UCSD-AML1 (cell line): Measurements from ENCODE around the gene MARCO.
"Not testable (repeated sequence)": the region's sequence is repeated elsewhere in the genome, so short reads cannot be mapped to it uniquely, and the experiment has no call there.

ENCODE experiments used
- DNase-seq: peaks from one replicate; lab custom pipeline; 2025; ENCODE audit not compliant: unreplicated experiment; lab: John Stamatoyannopoulos, UW

MARCO gene

DNA sequence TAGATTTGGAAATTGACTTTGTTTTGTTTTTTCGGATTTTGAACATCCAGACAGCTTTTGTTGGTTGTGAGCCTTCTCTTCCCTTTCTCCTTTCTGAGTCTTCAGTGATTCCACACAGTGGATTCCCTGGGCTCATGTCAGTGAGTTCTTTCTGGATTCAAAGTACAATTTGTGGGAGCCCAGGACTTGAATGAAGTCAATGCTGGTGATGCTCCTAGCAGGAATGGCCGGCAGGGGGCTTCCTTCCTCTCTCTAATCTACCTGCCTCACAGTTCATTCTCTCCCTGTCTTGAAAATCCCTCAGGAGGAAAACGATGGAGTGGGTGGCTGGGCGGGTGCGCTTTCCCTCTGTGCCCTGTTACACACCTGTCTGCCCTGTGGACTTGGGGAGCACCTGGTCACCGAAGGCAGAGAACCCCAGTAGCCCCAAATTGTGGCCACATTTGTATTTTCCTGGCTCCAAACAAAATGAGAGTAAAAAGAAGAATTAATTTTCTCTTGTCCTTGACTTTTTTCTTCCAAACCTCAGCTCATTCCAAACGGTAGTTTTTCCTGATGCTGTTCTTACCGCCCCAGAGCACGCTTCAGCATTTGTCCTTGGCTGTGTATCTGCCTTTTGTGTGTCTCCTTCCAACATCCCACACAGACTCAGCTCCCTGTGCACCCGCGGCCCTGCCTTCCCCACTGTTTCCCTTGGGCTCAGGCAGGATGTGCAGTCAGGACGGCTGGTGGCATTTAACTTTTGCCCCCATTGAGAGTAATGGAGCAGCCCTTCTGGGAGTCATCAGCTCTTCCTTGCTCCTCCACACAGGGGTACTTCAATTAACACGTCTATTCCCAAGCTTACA, 86.6 kb downstream of the MARCO start:
- no peak for DNase-seq

DNA sequence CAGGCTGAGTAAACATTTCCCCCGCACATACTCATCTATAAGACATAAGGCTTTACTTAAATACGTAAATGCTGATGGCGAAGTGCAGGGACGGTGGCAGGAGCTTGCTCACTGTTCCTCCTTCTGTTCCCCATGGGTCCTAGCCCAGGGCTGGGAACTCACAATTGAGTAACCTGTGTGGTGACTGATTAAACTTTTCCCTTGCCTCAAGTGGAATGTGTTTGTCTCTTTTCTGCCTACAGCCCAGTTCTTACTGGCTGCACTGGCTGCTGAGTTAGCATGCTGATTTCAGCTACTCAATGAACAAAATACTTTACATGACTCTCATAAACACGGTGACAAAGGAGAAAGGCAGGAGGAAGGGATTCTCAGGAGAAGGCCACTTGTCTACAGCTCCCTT, 87.3 kb downstream of the MARCO start:
- no peak for DNase-seq

DNA sequence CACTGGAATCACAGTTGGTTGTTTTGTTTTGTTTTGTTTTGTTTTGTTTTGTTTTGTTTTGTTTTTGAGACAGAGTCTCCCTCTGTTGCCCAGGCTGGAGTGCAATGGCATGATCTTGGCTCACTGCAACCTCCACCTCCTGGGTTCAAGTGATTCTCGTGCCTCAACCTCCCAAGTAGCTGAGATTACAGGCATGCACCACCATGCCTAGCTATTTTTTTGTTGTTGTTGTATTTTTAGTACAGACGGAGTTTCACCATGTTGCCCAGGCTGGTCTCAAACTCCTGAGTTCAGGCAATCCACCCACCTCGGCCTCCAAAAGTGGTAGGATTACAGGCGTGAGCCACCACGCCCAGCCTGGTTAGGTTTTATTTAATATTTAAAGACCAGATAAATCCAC, 95.9 kb downstream of the MARCO start:
- not testable (repeated sequence) for DNase-seq

DNA sequence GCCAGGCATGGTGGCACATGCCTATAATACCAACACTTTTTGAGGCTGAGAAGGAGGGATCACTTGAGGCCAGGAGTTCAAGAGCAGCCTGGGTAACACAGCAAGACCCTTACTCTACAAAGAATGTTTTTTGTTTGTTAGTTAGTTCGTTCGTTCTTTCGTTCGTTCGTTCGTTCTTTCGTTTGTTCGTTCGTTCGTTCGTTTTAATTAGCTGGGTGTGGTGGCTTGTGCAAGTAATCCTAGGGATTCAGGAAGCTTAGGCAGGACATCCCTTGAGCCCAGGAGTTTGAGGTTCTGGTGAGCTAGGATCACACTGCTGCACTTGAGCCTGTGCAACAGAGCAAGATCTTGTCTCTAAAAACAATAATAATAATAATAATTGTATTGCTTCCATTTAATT, 98.7 kb downstream of the MARCO start:
- DNase-seq, result no peak
